HG03280 (cell line): ENCODE data around the gene MYO9B.
"Not testable (repeated sequence)": the region's sequence is repeated elsewhere in the genome, so short reads cannot be mapped to it uniquely, and the experiment has no call there.

Source experiments
- ATAC-seq: cut with Tn5 transposase; IDR thresholded peaks from one replicate; pipeline ENCODE4 v1.9.1; 2021; ENCODE audit warnings: mild to moderate bottlenecking, moderate library complexity; ENCODE audit not compliant: unreplicated experiment

Gene MYO9B

DNA sequence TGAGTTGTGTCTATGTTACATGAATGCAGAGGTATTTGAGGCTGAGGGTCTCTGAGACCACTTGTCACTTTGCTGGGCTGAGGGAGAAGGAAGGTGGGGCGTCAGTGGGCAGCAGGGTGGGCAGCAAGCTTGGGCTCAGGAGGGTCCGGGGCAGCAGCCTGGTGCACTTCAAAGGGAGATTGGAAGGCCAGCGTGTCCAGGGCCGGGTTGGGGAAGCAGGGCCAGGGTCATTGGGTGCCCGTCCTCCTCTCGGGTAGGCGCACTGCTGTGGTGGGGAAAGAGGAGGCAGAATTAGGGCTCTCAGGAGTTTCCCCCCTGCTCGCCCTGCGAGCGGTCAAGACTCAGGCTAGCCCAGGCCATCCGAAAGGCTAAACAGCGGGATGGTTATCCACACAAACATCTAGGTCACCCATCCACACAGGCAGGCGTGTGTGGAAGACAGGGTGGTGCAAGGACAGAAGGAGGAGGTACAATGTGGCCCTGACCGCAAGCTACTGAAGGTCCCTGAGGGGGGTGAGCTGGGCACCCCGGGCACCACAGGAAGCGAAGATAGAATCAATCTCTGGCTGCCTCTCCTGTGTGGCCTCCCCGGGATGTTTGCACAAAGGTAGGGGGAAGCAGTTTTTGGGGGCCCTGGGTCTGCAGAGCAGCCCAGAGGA lies 37.7 kb downstream of the MYO9B start:
- no peak for ATAC-seq

- no peak for ATAC-seq
Measured at GRCh38 chr19:17114414-17114831, 38.8 kb downstream of the MYO9B start.

- ATAC-seq = no peak
Measured at GRCh38 chr19:17116996-17117702, 41.6 kb downstream of the MYO9B start.

DNA sequence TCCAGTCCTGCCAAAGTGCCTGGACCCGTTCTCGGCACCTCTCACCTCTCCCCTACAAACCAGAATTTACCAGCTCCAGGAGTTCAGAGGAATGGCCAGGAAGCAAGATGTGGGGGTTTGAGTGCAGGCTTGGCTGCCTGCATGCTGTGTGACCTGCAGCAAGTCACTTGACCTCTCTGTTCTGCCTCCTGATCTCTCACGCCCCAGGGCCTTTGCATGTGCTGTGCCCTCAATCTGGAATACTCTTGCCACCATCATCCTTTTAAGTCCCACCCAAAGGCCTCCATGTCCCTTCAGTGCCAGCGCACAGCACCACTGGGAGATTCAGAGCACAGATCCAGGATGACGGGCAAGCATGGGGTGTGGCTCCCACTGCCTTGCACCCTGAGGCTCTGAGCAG lies 43.4 kb downstream of the MYO9B start:
- ATAC-seq = no peak

DNA sequence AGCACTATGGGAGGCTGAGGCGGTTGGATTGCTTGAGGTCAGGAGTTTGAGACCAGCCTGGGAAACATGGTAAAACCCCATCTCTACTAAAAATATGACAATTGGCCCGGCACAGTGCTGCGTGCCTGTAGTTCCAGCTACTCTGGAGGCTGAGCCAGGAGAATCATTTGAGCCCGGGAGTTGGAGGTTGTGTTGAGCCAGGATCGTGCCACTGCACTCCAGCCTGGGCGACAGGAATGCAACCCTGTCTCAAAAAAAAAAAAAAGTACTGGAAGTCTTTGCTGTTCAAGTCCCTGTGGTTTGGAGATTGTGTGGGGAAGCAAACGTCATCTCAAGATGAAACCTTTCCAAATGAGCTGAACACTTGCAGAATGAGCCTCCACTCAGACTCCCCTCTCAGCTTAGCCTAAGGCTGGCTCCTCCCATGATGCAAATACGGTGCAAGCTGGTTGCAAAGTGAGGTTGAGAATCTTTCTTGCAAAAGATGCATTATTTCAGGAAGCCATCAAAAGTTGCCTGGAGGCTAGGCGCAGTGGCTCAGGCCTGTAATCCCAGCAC lies 46.2 kb downstream of the MYO9B start:
- no peak for ATAC-seq

DNA sequence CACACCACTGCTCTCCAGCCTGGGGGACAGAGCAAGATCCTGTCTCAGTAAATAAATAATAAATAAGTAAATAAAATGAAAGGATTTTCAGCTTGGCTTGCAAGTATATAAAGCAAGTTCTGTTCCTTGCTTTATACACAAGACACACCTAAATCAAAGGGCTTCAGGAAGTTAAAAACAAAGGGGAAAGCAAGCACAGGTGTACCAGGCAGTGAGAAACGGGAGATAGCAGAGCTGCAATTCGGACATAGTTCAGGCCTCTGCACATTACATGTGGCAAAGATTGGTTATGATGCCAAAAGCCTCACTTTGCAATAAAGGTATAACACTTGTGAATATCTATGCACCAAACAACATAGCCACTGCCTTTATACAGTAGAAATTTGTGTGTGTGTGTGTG lies 47.5 kb downstream of the MYO9B start:
- ATAC-seq = no peak

- no peak for ATAC-seq
Measured at GRCh38 chr19:17124025-17124424, 48.4 kb downstream of the MYO9B start.

DNA sequence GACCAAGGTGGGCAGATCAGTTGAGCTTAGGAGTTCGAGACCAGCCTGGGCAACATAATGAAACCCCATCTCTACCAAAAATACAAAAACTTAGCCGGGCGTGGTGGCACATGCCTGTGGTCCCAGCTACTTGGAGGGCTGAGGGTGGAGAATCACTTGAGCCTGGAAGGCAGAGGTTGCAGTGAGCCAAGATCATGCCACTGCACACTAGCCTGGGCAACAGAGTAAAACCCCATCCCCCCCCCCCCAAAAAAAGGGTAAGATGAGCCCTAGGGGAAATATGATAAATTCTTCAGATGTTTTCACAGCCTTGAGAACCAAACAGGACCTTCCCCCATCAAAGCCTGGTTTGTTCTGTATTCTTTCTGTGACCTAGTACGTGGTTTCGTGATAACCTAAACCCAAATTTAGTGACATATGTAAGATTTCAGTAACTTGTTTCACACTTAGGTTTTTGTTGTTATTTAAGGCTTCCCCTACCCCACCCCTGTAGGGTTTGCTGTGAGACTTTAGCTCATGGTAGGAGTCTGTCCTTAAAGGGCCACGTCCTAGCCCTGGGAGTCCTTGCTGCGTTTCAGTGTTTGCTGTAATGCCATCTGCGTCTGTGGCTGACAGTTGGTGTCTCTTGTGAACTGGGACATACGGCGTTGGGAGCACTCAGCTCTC lies 49.6 kb downstream of the MYO9B start:
- ATAC-seq = peak; percentile 78

- ATAC-seq = peak; percentile 57
Measured at GRCh38 chr19:17125728-17126677, 50.4 kb downstream of the MYO9B start.

DNA sequence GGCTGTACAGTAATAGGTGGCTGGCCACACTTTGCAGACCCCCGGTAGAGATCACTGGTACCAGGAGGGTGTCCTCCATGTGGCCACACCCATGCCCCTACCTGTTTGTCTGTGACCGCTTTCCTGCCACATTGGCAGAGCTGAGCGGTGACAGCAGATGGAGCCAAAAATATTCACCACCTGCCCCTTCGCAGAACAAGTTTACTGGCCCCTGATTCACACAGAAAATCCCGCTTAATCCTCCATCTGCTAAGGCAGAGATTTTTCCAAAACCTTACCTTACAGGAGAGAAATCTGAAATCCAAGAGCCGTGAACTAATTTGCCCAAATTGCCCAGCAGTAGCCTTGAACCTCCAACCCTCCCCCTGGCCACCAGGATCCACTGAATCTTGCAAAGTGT lies 52.1 kb downstream of the MYO9B start:
- ATAC-seq = no peak

DNA sequence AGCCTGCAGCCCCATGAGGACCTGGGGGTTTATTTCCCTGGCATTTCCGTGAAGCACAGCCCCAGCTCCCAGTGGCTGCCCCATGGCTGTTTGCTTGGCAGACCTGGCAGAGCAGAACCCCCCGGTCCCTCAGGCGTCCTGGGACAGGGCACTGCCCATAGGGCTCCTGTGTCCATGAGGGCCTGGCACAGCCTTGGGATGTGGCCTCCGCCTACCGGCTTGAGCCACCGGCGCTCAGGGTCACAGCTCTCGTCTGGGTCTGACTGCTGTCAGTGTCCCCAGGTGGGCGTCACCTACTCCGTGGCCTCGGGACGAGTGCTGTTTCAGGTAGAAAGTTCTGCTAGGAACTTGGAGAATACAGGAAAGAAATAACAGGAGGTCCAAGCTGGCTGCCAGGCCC lies 52.8 kb downstream of the MYO9B start:
- ATAC-seq = no peak

DNA sequence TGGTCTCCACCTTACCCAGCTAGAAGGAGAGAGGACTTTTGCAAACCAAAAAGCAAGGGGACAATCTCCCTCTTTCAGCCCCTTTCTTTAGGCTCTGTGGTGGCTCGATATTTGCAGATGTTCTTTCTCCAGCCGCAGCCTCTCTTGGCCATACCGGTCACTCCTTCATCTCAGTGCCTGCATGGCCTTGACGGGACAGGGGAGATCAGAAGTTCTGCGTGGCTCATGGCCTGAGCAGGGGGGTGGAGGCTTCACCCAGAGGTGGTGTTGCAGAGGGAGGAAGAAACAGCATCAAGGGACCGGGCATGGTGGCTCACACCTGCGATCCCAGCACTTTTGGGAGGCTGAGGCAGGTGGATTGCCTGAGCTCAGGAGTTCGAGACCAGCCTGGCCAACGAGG lies 53.2 kb downstream of the MYO9B start:
- no peak for ATAC-seq

GRCh38 chr19:17129377-17129776 lies 53.8 kb downstream of the MYO9B start:
- no peak for ATAC-seq

GRCh38 chr19:17135001-17135853 lies 59.6 kb downstream of the MYO9B start:
- no peak for ATAC-seq

DNA sequence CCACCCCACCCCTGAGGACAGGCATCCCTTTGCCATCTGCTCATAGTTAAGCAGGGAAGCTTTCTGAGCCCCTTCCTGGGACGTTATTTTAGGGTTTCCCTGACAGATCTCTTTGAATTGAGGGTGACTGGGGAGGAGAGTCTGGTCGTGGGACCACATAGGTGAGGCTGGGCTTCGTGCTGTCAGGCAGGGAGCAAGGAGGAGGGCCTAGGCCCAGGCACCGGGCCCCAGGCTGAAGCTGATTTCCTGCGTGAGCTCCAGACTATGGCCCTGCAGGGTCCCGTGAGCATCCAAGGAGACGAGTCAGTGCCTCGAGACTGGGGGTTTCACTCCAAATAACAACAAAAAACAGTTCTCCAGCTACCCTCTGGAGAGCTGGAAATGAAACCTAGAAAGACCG lies 60.4 kb downstream of the MYO9B start:
- ATAC-seq = no peak

- ATAC-seq = no peak
Measured at GRCh38 chr19:17136617-17137016, 61.0 kb downstream of the MYO9B start.

DNA sequence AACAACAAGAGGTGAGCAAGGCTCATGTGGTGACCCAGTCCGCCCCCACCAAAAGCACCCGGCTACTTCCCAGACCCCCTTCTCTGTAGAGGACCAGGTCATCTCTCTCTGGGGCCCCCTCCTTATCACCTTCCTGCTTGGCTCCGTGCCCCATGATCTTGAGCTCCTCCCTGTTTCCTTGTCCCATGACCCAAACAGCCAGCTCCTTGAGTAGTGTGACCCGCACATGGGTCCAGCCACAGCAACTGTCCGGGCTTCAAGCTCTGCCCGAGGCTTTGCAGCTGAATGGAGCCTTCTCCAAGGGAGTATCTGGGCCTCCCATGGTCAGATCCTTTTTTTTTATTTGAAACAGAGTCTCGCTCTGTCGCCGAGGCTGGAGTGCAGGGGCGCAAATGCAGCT lies 61.8 kb downstream of the MYO9B start:
- ATAC-seq = no peak

DNA sequence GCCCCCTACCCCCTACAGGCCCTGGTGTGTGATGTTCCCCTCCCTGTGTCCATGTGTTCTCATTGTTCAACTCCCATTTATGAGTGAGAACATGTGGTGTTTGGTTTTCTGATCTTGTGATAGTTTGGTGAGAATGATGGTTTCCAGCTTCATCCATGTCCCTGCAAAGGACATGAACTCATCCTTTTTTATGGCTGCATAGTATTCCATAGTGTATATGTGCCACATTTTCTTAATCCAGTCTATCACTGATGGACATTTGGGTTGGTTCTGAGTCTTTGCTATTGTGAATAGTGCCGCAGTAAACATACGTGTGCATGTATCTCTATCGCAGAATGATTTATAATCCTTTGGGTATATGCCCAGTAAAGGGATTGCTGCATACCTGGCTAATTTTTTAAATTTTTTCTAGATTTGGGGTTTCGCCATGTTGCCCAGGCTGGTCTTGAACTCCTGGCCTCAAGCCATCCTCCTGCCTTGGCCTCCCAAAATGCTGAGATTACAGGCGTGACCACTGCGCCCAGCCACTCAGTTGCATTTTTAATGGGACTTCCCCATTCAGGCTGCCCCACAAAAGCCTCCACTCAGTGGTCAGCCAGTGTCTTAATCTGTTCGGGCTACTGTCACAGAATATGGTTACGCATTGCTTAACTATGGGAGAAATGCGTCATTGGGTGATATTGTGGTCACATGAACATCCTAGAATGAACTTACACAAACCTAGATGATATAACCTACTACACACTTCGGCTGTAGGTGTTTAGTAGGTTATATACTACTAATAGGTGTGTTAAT lies 62.7 kb downstream of the MYO9B start:
- ATAC-seq = not testable (repeated sequence)
